ENCODE data around the gene ZNF766.

DNA sequence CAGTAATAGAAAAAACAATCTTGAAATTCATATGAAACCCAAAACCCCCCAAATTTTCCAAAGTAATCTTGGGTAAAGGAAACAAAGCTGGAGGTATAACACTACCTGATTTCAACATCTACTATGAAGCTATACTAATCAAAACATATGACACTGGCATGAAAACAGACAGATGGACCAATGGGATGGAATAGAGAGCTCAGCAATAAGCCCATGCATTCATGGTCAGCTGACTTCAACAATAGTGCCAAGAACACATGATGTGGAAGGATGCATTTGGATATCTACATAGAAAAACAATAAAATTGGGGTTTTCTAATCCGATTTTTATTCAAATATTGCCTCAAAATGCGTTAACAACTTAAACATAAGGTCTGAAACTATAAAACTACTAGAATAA, 32.2 kb upstream of the ZNF766 start:
- no peak for TF ChIP-seq POLR2A (IDR thresholded peaks at IDR 0.05)
- TF ChIP-seq, protein P1, sequence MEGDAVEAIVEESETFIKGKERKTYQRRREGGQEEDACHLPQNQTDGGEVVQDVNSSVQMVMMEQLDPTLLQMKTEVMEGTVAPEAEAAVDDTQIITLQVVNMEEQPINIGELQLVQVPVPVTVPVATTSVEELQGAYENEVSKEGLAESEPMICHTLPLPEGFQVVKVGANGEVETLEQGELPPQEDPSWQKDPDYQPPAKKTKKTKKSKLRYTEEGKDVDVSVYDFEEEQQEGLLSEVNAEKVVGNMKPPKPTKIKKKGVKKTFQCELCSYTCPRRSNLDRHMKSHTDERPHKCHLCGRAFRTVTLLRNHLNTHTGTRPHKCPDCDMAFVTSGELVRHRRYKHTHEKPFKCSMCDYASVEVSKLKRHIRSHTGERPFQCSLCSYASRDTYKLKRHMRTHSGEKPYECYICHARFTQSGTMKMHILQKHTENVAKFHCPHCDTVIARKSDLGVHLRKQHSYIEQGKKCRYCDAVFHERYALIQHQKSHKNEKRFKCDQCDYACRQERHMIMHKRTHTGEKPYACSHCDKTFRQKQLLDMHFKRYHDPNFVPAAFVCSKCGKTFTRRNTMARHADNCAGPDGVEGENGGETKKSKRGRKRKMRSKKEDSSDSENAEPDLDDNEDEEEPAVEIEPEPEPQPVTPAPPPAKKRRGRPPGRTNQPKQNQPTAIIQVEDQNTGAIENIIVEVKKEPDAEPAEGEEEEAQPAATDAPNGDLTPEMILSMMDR (IDR thresholded peaks at IDR 0.05), result no peak
